Measurements from ENCODE around the gene GPR146. TPM values are rescaled to one million over a fixed set of nuclear protein-coding genes. Genes with fewer than 3 reads are reported as not detected.
A peak's percentile ranks its signal among the peaks of the same experiment; 100 is the strongest.

The GPR146 gene
- total and polyA plus RNA-seq, 8 donors = 6.3 to 18.9 (median 7.9) TPM

DNA sequence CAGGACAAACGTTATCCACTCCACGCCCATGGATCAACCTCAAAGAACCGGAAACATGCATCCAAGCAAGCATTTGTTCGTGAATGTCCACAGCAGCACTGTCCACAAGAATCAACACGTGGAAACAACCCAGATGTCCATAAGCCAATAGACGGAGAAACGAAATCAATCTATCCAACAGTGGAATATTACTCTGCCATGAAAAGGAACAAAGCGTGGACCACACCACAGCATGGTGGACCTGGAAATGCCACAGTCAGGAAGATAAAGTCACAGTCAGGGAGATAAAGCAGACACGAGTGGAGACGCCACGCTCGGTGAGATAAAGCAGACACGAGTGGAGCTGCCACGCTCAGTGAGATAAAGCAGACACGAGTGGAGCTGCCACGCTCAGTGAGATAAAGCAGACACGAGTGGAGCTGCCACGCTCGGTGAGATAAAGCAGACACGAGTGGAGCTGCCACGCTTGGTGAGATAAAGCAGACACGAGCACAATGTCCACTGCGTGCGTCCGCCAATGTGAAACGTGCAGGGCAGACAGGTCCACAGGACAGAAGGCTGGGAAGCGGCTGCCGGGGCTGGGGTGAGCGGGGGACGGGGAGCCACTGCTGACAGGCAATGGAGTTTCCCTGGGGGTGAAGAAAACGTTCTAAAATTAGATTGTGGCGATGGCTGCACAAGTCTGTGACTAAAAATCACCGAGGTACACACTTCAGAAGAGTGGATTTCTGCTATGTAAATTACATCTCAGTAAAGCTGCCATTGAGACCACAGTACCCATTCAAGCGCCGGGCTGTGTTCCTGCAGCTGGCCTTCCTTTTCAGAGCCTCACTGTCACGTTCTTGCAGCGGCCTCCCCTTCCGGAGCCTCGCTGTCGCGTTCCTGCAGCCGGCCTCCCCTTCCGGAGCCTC, 54.2 kb downstream of the GPR146 start:
- intact Hi-C loops (cut with DNase I) = no loop called here
- Histone ChIP-seq H3K27me3 (no peaks in the 10 kb centered on the region), H3K27ac (no peak overlapping the region), H3K36me3 (peaks cover 0 to 7% of the 10 kb centered on the region in 2 donors), H3K4me3 (no peak overlapping the region), H3K9me3 (no peaks in the 10 kb centered on the region), H3K4me1 (peaks cover 0 to 4% of the 10 kb centered on the region in 2 donors)
- TF ChIP-seq, protein P1, sequence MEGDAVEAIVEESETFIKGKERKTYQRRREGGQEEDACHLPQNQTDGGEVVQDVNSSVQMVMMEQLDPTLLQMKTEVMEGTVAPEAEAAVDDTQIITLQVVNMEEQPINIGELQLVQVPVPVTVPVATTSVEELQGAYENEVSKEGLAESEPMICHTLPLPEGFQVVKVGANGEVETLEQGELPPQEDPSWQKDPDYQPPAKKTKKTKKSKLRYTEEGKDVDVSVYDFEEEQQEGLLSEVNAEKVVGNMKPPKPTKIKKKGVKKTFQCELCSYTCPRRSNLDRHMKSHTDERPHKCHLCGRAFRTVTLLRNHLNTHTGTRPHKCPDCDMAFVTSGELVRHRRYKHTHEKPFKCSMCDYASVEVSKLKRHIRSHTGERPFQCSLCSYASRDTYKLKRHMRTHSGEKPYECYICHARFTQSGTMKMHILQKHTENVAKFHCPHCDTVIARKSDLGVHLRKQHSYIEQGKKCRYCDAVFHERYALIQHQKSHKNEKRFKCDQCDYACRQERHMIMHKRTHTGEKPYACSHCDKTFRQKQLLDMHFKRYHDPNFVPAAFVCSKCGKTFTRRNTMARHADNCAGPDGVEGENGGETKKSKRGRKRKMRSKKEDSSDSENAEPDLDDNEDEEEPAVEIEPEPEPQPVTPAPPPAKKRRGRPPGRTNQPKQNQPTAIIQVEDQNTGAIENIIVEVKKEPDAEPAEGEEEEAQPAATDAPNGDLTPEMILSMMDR (IDR thresholded peaks at IDR 0.05) = no peak
- peak in 1 of 4 donors; percentile 78 for DNase-seq
- no peak for ATAC-seq

GRCh38 chr7:1099154-1099542, 54.8 kb downstream of the GPR146 start:
- H3K9me3 ChIP-seq = no peaks in the 10 kb centered on the region
- intact Hi-C loops (cut with DNase I) = no loop called here
- H3K27me3 ChIP-seq = no peaks in the 10 kb centered on the region
- TF ChIP-seq, protein P1 (IDR thresholded peaks at IDR 0.05) = no peak
- H3K4me1 ChIP-seq = peaks cover 0 to 4% of the 10 kb centered on the region in 2 donors
- DNase-seq (no peak), ATAC-seq (no peak)
- H3K4me3 ChIP-seq = no peak overlapping the region
- peaks cover 0 to under 1% of the 10 kb centered on the region in 2 donors for H3K36me3 ChIP-seq
- no peak overlapping the region for H3K27ac ChIP-seq

DNA sequence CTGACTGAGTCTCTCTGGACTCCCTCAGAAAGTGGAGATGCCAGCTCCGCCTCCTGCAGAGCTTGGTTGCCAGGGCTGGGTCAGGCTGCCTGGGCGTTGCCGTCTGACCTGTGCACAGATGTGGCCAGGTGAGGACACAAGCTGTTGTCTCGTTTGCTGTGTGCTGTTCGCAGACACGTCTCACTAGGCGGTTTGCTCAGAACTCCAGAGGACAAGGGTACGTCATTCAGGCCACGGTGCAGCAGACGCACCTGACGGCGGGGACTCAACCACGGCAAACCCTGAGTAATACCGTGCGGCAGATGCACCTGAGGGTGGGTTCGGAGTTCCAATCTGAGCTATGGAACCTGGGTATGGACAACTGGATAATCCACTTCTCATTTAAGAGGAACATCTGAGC, 55.3 kb downstream of the GPR146 start:
- Histone ChIP-seq H3K27ac (no peak overlapping the region), H3K4me1 (peaks cover 0 to 4% of the 10 kb centered on the region in 2 donors), H3K27me3 (no peaks in the 10 kb centered on the region), H3K4me3 (no peak overlapping the region), H3K36me3 (no peaks in the 10 kb centered on the region), H3K9me3 (no peaks in the 10 kb centered on the region)
- peak in 1 of 4 donors; percentile 54 for DNase-seq
- TF ChIP-seq, protein P1 (IDR thresholded peaks at IDR 0.05) = no peak
- no peak for ATAC-seq
- intact Hi-C loops (cut with DNase I) = no loop called here

DNA sequence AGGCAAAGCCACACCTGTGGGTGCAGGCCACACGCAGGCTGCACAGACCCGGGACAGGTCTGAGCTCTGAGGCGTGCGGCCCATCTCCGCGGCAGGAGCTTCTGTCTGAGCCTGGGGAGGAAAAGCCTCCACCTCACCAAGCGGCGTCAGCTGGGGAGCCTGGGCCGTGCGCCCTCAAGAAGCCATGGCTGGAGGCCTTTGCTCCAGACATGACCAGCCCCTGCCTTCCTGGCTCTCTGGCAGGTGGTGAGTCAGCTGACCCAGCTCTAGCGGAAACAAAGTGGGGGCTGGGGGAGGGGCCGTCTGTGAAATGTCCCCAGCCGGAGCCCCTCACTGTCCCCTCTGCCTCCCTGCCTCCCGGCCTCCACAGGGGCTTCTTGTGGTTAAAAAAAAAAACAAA, 56.0 kb downstream of the GPR146 start:
- Histone ChIP-seq H3K27ac (no peak overlapping the region), H3K27me3 (no peaks in the 10 kb centered on the region), H3K4me1 (peaks cover 0 to 4% of the 10 kb centered on the region in 2 donors), H3K9me3 (no peaks in the 10 kb centered on the region), H3K36me3 (no peaks in the 10 kb centered on the region), H3K4me3 (no peak overlapping the region)
- peak in 1 of 4 donors; percentile 69 for DNase-seq
- intact Hi-C loops (cut with DNase I) = no loop called here
- TF ChIP-seq, protein P1 (IDR thresholded peaks at IDR 0.05) = no peak
- ATAC-seq = no peak

DNA sequence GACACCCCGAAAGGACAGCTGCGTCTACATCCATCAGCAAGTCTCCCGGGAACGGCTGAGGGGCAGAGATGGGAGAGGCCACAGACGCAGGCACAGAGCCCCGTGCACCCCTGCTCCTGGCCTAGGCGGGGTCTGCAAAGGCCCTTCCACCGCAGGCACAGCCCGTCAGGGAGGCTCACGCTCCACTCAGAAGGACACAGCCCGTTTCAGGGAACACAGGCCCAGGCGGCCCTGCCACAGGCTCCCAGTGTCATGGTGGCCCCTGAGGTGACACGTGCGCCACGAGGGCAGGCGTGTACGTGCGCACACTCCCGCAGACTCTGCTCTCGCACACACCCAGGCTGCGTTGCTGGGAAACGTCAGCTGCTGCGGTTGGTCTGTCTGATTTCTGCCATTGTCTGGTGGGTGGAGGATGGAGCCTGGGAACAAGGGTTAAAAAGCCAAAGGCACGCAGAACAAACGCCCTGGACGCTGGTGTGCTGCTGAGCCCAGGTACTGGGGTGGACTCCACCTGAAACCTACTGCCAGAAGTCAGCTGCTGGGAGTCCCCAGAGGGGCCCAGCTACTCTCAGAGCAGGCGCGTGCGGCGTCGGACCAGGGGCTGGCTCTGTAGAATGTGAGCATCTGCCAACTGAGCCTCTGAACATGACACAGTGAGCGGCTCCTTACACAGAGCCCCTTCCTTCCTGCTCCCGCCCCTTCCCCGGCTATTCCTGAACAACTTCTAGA, 56.7 kb downstream of the GPR146 start:
- Histone ChIP-seq H3K36me3 (no peaks in the 10 kb centered on the region), H3K9me3 (no peaks in the 10 kb centered on the region), H3K4me3 (no peak overlapping the region), H3K27me3 (no peaks in the 10 kb centered on the region), H3K27ac (no peak overlapping the region), H3K4me1 (peaks cover 0 to 3% of the 10 kb centered on the region in 2 donors)
- TF ChIP-seq, protein P1 (IDR thresholded peaks at IDR 0.05) = no peak
- DNase-seq (peak in 1 of 4 donors; percentile 67), ATAC-seq (no peak)
- intact Hi-C loops (cut with DNase I) = no loop called here

Data from left lung (tissue), 10 donors.